Caco-2 (cell line): ENCODE results near the gene HDAC4. TPM values are rescaled to one million over a fixed set of nuclear protein-coding genes. Genes with fewer than 3 reads are reported as not detected.

Experiments used
- BruUV-seq: library from RNA; stranded (reverse); fragments of 400-500 nt; replicated peaks from 2 replicates; lab custom pipeline; 2021; lab: Mats Ljungman, UMichigan
- CTCF ChIA-PET: fragments of 300-600 bp; sonication (Branson Sonifier 250); formaldehyde crosslinking; loops from one replicate; lab custom pipeline; 2022; ENCODE audit warnings: antibody characterized with exemption; lab: Charles Lee
- POLR2A ChIA-PET: fragments of 300-600 bp; sonication (Branson Sonifier 250); formaldehyde crosslinking; loops from one replicate; lab custom pipeline; 2022; ENCODE audit warnings: antibody characterized with exemption; lab: Charles Lee
- DNase-seq, 2 experiments: peaks; one replicate each; pipeline versions ENCODE4 v3.0.0 to v3.0.0-alpha.2; 2020 to 2022
- H3K27me3 ChIP-seq: replicated peaks from 2 replicates; pipeline ENCODE4 v1.6.0; 2011; ENCODE audit warnings: low read length; ENCODE audit not compliant: control insufficient read depth, insufficient read depth
- H3K36me3 ChIP-seq: 2 replicates; pipeline ENCODE4 v1.5.1; 2011; ENCODE audit warnings: low read length; ENCODE audit not compliant: control insufficient read depth, insufficient read depth
- H3K4me1 ChIP-seq: fragments of 250-450 bp; sonication (Bioruptor Pico); 2 replicates; pipeline ENCODE4 v1.5.1; 2020; ENCODE audit warnings: mild to moderate bottlenecking
- H3K4me3 ChIP-seq: 2 replicates; pipeline ENCODE4 v1.5.1; 2011; ENCODE audit warnings: low read depth, mild to moderate bottlenecking, control low read depth, low read length
- H3K9me3 ChIP-seq: fragments of 250-450 bp; sonication (Bioruptor Pico); 2 replicates; pipeline ENCODE4 v1.5.1; 2020; ENCODE audit warnings: mild to moderate bottlenecking, moderate library complexity
- H3K27ac Mint-ChIP-seq: one replicate; pipeline ENCODE4 v1.8.0; 2022; ENCODE audit warnings: mixed read lengths; ENCODE audit not compliant: unreplicated experiment
- H3K27me3 Mint-ChIP-seq: one replicate; pipeline ENCODE4 v1.8.0; 2022; ENCODE audit warnings: mixed read lengths; ENCODE audit not compliant: insufficient read depth, unreplicated experiment
- H3K36me3 Mint-ChIP-seq: one replicate; pipeline ENCODE4 v1.8.0; 2022; ENCODE audit warnings: mild to moderate bottlenecking, mixed read lengths; ENCODE audit not compliant: insufficient read depth, unreplicated experiment
- H3K4me1 Mint-ChIP-seq: one replicate; pipeline ENCODE4 v1.8.0; 2022; ENCODE audit warnings: low read depth, mixed read lengths; ENCODE audit not compliant: unreplicated experiment
- H3K4me3 Mint-ChIP-seq: one replicate; pipeline ENCODE4 v1.8.0; 2022; ENCODE audit warnings: mild to moderate bottlenecking, moderate library complexity, mixed read lengths; ENCODE audit not compliant: unreplicated experiment
- H3K9me3 Mint-ChIP-seq: one replicate; pipeline ENCODE4 v1.8.0; 2022; ENCODE audit warnings: mixed read lengths; ENCODE audit not compliant: unreplicated experiment
- intact Hi-C: fragments of 100-400 bp; cut with micrococcal nuclease; formaldehyde crosslinking; loops from one replicate; pipeline ENCODE4 v1.10.0; 2022; ENCODE audit not compliant: unreplicated experiment
- total RNA-seq: library from RNA; stranded (reverse); gene quantifications from 2 replicates; pipeline ENCODE4 v1.2.3, GENCODE V29; 2022
- TF ChIP-seq, protein P1 (sequence below), 2 experiments: fragments of 200-600 bp in 1 of 2; IDR thresholded peaks; 1 replicate in 1 of 2; 2 replicates in 1 of 2; pipeline versions ENCODE4 v1.5.1 to v1.8.0; 2011 to 2022; ENCODE audit warnings: antibody characterized with exemption in 1 of 2, control low read depth in 1 of 2, inconsistent platforms in 1 of 2, low read depth in 1 of 2, low read length in 1 of 2, mild to moderate bottlenecking in 1 of 2, moderate library complexity in 1 of 2; ENCODE audit not compliant: insufficient read depth in 1 of 2, severe bottlenecking in 1 of 2, unreplicated experiment in 1 of 2

The HDAC4 gene
- total RNA-seq, 1 experiment from 2014 or later: 15.5 TPM

DNA sequence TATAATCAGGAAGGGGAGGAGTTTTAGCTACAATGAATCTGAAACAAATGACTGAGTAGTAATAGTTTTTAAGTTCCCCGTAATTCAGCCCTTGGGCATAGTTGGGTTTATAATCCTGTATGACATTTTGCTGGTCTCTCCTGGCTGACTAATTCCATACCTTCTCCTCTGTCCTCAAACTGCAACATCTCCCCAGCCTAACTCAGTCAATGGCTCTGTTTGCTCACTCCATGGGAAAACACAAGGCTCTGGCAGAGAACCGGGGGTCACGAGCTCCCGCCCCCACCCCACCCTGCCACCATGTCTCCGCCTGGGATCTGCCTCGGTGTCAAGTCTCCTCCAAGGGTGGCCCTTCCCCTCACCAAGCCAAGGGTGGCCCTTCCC, 168.6 kb downstream of the HDAC4 start:
- Histone ChIP-seq H3K4me1 (no peaks in the 10 kb centered on the region), H3K27me3 (no peaks in the 10 kb centered on the region), H3K36me3 (no peaks in the 10 kb centered on the region), H3K9me3 (no peaks in the 10 kb centered on the region), H3K4me3 (no peak overlapping the region)
- no peaks in the 10 kb centered on the region for H3K27me3 Mint-ChIP-seq
- BruUV-seq: no TSS peak
- H3K4me3 Mint-ChIP-seq: no peak overlapping the region
- H3K9me3 Mint-ChIP-seq: no peaks in the 10 kb centered on the region
- no peaks in the 10 kb centered on the region for H3K36me3 Mint-ChIP-seq
- H3K4me1 Mint-ChIP-seq: no peaks in the 10 kb centered on the region
- ChIA-PET CTCF (no interaction called here), POLR2A (no interaction called here)
- no peak for DNase-seq
- H3K27ac Mint-ChIP-seq: no peak overlapping the region
- TF ChIP-seq, protein P1, sequence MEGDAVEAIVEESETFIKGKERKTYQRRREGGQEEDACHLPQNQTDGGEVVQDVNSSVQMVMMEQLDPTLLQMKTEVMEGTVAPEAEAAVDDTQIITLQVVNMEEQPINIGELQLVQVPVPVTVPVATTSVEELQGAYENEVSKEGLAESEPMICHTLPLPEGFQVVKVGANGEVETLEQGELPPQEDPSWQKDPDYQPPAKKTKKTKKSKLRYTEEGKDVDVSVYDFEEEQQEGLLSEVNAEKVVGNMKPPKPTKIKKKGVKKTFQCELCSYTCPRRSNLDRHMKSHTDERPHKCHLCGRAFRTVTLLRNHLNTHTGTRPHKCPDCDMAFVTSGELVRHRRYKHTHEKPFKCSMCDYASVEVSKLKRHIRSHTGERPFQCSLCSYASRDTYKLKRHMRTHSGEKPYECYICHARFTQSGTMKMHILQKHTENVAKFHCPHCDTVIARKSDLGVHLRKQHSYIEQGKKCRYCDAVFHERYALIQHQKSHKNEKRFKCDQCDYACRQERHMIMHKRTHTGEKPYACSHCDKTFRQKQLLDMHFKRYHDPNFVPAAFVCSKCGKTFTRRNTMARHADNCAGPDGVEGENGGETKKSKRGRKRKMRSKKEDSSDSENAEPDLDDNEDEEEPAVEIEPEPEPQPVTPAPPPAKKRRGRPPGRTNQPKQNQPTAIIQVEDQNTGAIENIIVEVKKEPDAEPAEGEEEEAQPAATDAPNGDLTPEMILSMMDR (IDR thresholded peaks at IDR 0.05; ENCODE audit: insufficient read depth in 1 of 2, low read depth in 1 of 2, low read length in 1 of 2, severe bottlenecking in 1 of 2, unreplicated experiment in 1 of 2): no peak
- intact Hi-C loops: no loop called here

DNA sequence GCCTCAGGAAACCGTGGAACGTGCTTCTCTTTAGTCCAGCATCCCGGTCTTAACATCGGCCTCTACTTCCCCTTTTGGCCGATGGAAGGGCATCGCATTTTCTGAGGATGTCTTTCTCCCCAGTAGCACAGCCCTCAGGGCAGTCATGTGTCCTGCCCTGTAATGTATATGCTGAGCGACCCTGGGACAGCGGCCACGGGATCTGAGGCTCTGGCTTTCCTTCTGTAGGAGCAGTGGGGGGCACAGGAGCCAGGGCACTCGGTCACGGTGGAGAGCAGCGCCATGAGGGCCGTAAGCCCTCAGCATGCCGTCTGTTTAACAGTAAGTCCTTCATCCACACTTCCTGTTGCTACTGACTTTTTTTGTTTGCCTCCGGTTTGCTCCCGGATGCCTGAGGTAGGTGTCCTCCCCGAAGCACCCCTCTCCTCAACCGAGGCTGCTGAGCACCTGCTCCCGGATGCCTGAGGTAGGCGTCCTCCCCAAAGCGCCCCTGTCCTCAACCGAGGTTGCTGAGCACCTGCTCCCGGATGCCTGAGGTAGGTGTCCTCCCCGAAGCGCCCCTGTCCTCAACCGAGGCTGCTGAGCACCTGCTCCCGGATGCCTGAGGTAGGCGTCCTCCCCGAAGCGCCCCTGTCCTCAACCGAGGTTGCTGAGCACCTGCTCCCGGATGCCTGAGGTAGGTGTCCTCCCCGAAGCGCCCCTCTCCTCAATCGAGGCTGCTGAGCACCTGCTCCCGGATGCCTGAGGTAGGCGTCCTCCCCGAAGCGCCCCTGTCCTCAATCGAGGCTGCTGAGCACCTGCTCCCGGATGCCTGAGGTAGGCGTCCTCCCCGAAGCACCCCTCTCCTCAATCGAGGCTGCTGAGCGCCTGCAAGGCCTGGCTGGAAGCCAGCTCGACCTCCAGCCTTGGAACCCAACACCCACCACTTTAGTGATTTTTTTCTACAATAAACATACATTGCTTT, 169.3 kb downstream of the HDAC4 start:
- DNase-seq: no peak
- no peaks in the 10 kb centered on the region for H3K27me3 ChIP-seq
- no peak overlapping the region for H3K4me3 ChIP-seq
- H3K4me1 ChIP-seq: no peaks in the 10 kb centered on the region
- no peaks in the 10 kb centered on the region for H3K36me3 ChIP-seq
- Mint-ChIP-seq H3K36me3 (no peaks in the 10 kb centered on the region), H3K9me3 (no peaks in the 10 kb centered on the region), H3K4me1 (peaks cover 3% of the 10 kb centered on the region), H3K27ac (no peak overlapping the region), H3K4me3 (no peak overlapping the region), H3K27me3 (no peaks in the 10 kb centered on the region)
- intact Hi-C loops: no loop called here
- ChIA-PET POLR2A (no interaction called here), CTCF (no interaction called here)
- BruUV-seq: no TSS peak
- TF ChIP-seq, protein P1 (IDR thresholded peaks at IDR 0.05; ENCODE audit: insufficient read depth in 1 of 2, low read depth in 1 of 2, low read length in 1 of 2, severe bottlenecking in 1 of 2, unreplicated experiment in 1 of 2): no peak
- H3K9me3 ChIP-seq: no peaks in the 10 kb centered on the region

DNA sequence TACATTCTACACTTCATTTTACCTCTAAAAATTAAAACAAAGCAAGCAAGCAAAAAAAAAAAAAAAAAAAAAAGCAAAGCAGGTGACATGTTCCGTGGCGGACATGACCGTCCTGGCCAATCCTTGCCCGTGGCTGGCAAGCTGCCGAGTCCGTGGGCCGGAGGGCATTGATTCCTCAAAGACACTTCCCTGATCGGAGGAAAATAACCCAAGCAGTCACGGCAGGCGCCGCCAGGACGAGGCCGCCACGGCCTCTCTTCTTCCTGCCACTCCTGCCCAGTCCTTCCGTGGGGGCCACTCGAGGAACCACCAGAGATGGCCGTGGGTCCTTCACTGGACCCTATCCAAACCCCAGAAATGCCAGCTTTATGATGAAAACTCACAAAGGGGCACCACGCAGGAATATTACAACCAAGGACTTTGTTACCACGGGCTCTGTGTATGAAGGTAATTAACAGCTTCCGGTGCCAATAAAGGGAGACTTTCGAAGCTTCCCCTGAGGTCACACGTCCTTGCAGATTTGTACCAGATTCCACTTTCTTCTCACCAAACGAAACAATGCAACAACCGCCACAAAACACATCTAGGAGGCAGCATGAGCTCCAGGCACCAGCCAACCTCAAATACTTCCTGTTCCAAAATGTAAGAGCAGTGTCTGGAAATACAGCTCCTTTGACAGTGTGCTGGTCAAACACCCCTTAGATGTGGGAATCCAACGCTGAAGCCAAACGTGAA, 170.3 kb downstream of the HDAC4 start:
- intact Hi-C loops: no loop called here
- H3K36me3 Mint-ChIP-seq: no peaks in the 10 kb centered on the region
- POLR2A ChIA-PET: interaction anchor here (0.6 kb wide), 1 partner anchor 12 kb away, joined by 5 read pairs; no protein-coding TSS in a partner anchor

More for the DNA sequence above, 170.3 kb downstream of the HDAC4 start:
- H3K4me3 Mint-ChIP-seq: no peak overlapping the region
- no peaks in the 10 kb centered on the region for H3K9me3 Mint-ChIP-seq
- CTCF ChIA-PET: no interaction called here
- TF ChIP-seq, protein P1 (IDR thresholded peaks at IDR 0.05; ENCODE audit: insufficient read depth in 1 of 2, low read depth in 1 of 2, low read length in 1 of 2, severe bottlenecking in 1 of 2, unreplicated experiment in 1 of 2): no peak
- Histone ChIP-seq H3K27me3 (no peaks in the 10 kb centered on the region), H3K4me3 (no peak overlapping the region), H3K9me3 (no peaks in the 10 kb centered on the region), H3K4me1 (no peaks in the 10 kb centered on the region), H3K36me3 (no peaks in the 10 kb centered on the region)
- H3K27ac Mint-ChIP-seq: no peak overlapping the region
- no TSS peak for BruUV-seq
- peaks cover 6% of the 10 kb centered on the region for H3K4me1 Mint-ChIP-seq
- DNase-seq: no peak
- no peaks in the 10 kb centered on the region for H3K27me3 Mint-ChIP-seq
